ENCODE results near the gene PIK3R2.

PIK3R2 gene

DNA sequence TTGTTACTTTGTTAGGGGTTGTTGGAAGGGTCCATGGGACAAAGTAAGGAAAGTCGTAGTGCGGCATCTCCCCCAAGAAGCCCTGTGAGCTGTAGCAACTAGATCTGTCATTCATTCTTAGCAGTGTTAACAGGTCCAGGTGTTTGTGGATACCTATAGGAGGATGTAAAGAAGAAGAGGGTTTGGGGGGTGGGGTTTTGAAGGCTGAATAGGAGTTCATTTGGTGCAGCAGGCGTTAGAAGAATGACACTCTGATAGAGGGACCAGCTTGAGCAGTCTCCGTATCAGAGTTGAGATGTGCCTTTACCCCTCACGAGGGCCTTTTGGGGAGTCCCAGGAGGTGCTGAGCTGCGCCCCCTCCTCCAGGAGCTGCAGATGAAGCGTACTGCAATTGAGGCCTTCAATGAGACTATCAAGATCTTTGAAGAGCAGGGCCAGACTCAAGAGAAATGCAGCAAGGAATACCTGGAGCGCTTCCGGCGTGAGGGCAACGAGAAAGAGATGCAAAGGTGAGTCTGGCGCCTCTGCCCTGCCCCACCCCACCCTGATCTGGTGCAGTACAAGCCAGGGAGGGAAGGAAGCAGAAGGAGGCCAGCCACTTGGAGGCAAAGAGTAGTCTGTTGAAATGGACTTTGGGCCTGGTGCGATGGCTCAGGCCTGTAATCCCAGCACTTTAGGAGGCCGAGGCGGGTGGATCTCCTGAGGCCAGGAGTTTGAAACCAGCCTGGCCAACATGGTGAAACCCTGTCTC, 13.0 kb downstream of the PIK3R2 start:
- H3K27me3 ChIP-seq (ENCODE audit: low read depth) = no peaks in the 10 kb centered on the region
- H3K4me3 ChIP-seq = no peak overlapping the region
- no peaks in the 10 kb centered on the region for H3K9me3 ChIP-seq
- peaks cover 3% of the 10 kb centered on the region for H3K4me1 ChIP-seq
- H3K36me3 ChIP-seq (replicated peaks) = peaks cover 55% of the 10 kb centered on the region
- DNase-seq (ENCODE audit: low spot score in 2 of 2) = no peak
- in situ Hi-C loops (cut with MboI; ENCODE audit: low sequenced_read_pairs) = no loop called here

DNA sequence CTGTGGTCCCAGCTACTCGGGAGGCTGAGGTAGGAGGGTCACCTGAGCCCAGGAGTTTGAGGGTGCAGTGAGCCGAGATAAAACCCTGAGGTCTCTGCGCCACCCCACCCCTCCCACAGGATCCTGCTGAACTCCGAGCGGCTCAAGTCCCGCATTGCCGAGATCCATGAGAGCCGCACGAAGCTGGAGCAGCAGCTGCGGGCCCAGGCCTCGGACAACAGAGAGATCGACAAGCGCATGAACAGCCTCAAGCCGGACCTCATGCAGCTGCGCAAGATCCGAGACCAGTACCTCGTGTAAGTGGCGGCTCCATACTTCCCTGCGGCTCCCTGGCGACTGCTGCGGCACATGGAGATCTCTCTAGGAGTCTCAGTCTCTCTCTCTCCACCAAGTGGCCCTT, 14.0 kb downstream of the PIK3R2 start:
- H3K4me1 ChIP-seq = no peaks in the 10 kb centered on the region
- in situ Hi-C loops (cut with MboI; ENCODE audit: low sequenced_read_pairs) = no loop called here
- no peak overlapping the region for H3K4me3 ChIP-seq
- DNase-seq (ENCODE audit: low spot score in 2 of 2) = no peak
- H3K9me3 ChIP-seq = no peaks in the 10 kb centered on the region
- H3K27me3 ChIP-seq (ENCODE audit: low read depth) = no peaks in the 10 kb centered on the region
- H3K36me3 ChIP-seq (replicated peaks) = peaks cover 50% of the 10 kb centered on the region

DNA sequence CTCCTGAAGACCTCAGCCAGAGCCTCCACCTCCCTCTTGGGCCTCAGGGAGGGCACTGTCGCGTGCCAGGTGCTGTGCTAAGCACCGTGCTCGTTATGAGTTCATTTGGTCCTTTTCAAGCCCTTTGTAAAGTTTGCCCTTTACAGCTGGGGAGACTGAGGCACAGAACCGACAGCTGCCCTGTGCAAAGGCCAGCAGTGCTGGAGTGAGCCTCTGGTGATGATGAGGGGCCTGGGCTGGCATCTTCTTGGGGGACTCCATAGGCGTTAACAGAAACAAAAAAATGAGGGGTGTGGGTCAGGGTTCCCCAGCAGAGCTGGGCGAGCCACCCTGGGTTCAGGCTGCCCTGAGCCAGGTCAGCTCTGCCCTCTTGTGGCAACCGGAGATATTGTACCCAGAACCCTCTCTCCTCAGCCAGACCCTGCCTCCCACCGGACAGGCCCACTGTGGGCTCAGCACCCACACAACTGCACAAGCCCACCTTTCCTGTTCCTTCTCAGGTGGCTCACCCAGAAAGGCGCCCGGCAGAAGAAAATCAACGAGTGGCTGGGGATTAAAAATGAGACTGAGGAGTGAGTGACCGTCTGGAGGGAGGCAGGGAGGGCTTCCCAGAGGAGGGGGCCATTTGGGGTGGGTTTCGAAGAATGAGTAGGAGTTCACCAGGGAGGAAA, 15.1 kb downstream of the PIK3R2 start:
- Histone ChIP-seq H3K27me3 (ENCODE audit: low read depth) (no peaks in the 10 kb centered on the region), H3K36me3 (replicated peaks) (peaks cover 39% of the 10 kb centered on the region), H3K4me3 (no peak overlapping the region), H3K9me3 (no peaks in the 10 kb centered on the region), H3K4me1 (no peaks in the 10 kb centered on the region)
- in situ Hi-C loops (cut with MboI; ENCODE audit: low sequenced_read_pairs) = no loop called here
- DNase-seq (ENCODE audit: low spot score in 2 of 2) = peak; percentile 42 to 74

DNA sequence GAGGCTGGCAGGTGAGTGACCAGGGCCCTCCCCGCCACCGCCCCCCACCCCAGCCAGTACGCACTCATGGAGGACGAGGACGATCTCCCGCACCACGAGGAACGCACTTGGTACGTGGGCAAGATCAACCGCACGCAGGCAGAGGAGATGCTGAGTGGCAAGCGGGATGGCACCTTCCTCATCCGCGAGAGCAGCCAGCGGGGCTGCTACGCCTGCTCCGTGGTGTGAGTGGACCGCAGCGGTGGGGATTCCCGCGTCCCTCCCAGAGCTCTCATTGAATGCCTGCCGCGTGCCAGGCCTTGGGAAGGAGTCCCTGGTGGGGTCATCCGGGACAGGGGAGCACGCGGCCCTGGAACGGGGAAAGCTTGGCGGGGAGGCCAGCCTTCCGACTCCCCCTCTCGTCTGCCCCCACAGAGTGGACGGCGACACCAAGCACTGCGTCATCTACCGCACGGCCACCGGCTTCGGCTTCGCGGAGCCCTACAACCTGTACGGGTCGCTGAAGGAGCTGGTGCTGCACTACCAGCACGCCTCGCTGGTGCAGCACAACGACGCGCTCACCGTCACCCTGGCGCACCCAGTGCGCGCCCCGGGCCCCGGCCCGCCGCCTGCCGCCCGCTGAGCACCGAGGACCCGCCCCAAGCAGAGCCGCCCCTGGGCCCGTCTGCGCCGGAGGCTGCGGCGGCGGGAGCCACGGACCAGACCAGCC, 15.9 kb downstream of the PIK3R2 start:
- H3K4me3 ChIP-seq = no peak overlapping the region

DNA sequence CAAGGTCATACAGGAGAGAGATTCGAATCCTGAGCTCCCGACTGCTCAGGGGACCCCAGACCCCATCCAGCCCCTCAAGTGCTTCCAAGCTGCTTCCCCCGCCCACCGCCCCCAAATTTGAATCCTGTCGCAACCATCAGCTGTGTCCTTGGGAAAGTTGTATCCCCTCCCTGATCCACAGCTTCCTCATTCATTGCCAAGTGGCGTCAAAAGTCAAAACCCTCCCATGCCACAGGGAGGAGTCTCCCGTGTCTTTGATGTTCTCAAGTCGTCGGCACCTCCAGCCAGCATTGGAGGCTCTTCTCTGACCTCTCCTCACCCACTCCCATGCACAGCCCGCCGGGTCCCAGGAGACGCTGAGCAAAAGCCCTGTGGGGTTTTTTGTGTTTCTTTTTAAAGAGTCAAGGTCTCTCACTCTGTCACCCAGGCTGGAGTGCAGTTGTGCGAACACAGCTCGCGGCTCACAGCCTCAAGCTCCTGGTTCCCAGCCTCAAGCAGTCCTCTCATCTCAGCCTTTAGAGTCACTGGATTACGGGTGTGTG, 17.8 kb downstream of the PIK3R2 start:
- no peaks in the 10 kb centered on the region for H3K27me3 ChIP-seq (ENCODE audit: low read depth)
- in situ Hi-C loops (cut with MboI; ENCODE audit: low sequenced_read_pairs) = no loop called here
- no peak overlapping the region for H3K4me3 ChIP-seq
- H3K4me1 ChIP-seq = peaks cover 9% of the 10 kb centered on the region
- H3K9me3 ChIP-seq = no peaks in the 10 kb centered on the region
- peaks cover 28% of the 10 kb centered on the region for H3K36me3 ChIP-seq (replicated peaks)
- no peak for DNase-seq (ENCODE audit: low spot score in 2 of 2)

More for the DNA sequence above, 15.9 kb downstream of the PIK3R2 start:
- in situ Hi-C loops (cut with MboI; ENCODE audit: low sequenced_read_pairs) = no loop called here
- peaks cover 32% of the 10 kb centered on the region for H3K36me3 ChIP-seq (replicated peaks)
- no peak for DNase-seq (ENCODE audit: low spot score in 2 of 2)
- peaks cover 3% of the 10 kb centered on the region for H3K4me1 ChIP-seq
- H3K9me3 ChIP-seq = no peaks in the 10 kb centered on the region
- H3K27me3 ChIP-seq (ENCODE audit: low read depth) = no peaks in the 10 kb centered on the region

DNA sequence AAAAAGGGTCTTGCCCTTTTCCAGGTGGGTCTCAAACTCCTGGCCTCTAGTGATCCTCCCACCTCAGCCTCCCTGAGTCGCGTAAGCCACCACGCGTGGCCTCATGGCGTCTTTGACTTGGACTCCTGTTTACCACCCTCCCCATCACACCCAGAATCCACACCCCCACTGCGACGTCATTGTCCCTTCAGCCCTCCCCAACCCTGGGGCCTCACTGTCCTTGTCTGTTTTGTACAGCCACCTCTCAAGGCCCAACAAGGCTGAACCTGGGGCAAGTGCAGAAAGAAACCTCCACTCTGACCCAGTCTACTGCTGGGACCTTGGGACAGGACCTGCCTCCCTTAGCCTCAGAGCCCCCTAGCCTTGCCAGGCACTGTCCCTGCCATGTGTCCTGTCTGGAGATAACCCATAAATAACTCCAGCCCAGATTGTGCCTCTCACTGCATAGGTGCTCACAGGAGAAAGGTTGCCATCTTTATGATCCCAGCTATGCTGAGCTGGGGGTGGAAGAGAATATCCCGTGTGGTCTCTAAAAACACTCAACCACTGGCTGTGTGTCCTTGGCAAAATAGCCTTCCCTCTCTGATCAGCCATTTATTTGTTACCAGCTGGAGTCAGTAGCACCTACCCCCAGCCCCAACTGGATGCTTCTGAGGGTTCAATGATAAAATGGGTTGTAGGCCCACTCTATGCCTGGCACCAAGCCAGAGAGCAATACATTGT, 18.8 kb downstream of the PIK3R2 start:
- in situ Hi-C loops (cut with MboI; ENCODE audit: low sequenced_read_pairs) = no loop called here
- H3K4me3 ChIP-seq = no peak overlapping the region

DNA sequence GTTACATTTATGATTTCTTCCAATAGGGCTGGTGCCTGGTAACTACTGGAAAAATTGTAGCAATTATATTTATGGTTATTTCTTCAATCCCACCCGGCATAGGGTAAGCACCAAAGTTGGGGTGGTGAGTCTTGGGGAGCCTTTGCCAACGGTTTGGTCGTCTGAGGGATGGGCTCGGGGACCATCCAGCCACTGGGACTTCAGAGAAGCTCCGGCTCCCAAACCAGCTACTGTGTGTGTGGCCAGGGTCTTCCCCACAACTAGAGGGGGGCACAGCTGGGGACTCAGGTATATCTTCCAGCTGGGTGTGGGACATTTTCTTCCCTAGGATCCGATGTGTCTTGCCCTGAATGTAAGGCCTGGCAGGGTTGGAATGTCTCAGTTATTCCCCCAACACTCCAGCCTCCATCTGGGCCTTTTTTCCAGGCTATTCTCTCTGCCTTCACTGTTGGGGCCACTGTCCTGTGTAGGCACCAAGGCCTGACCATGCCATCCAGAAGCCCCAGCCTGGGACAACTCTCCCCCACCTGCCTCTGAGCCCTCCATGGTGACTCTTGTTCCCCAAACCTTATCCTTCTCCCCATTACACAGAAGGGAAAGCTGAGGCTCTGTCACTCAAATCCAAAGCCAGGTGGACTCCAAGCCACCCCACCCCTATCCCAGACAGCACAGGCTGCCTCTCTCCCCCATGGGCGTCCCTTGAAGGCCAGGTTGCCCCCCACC, 19.5 kb downstream of the PIK3R2 start:
- H3K4me1 ChIP-seq = peaks cover 9% of the 10 kb centered on the region
- no peak overlapping the region for H3K4me3 ChIP-seq
- H3K9me3 ChIP-seq = no peaks in the 10 kb centered on the region
- in situ Hi-C loops (cut with MboI; ENCODE audit: low sequenced_read_pairs) = no loop called here
- no peak for DNase-seq (ENCODE audit: low spot score in 2 of 2)
- H3K36me3 ChIP-seq (replicated peaks) = peaks cover 28% of the 10 kb centered on the region
- no peaks in the 10 kb centered on the region for H3K27me3 ChIP-seq (ENCODE audit: low read depth)

More for the DNA sequence above, 18.8 kb downstream of the PIK3R2 start:
- DNase-seq (ENCODE audit: low spot score in 2 of 2) = no peak
- H3K27me3 ChIP-seq (ENCODE audit: low read depth) = no peaks in the 10 kb centered on the region
- H3K4me1 ChIP-seq = peaks cover 9% of the 10 kb centered on the region
- H3K36me3 ChIP-seq (replicated peaks) = peaks cover 29% of the 10 kb centered on the region
- no peaks in the 10 kb centered on the region for H3K9me3 ChIP-seq

DNA sequence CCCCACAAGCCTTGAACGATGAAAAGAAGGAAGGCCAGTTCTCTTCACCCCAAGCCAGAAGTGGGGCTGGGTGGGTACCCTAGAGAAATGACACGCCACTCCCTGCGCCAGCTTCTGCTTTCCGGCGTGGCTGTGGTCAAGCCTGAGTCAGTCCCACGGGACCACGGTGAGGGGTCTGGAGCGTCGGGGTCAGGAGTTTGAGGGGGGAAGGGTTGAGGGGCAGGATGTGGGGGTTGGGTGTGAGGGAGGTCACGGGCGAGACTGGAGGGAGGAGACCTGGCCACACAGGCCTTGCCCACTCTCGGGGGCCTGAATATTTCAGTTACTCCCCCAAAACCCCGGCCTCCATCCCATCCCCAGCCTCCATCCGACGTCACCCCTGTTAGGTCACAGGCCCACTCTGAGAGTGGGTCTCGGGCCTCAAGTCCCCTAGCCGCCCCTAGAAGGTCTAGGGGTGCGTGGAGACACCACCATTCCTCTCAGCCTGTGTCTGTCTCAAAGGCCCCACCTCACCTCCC, 20.1 kb downstream of the PIK3R2 start:
- Histone ChIP-seq H3K27me3 (ENCODE audit: low read depth) (no peaks in the 10 kb centered on the region), H3K4me3 (no peak overlapping the region; the same call in 1 of the 2 replicates), H3K36me3 (replicated peaks) (peaks cover 23% of the 10 kb centered on the region), H3K4me1 (peaks cover 9% of the 10 kb centered on the region), H3K9me3 (no peaks in the 10 kb centered on the region)
- in situ Hi-C loops (cut with MboI; ENCODE audit: low sequenced_read_pairs) = no loop called here
- no peak for DNase-seq (ENCODE audit: low spot score in 2 of 2)

DNA sequence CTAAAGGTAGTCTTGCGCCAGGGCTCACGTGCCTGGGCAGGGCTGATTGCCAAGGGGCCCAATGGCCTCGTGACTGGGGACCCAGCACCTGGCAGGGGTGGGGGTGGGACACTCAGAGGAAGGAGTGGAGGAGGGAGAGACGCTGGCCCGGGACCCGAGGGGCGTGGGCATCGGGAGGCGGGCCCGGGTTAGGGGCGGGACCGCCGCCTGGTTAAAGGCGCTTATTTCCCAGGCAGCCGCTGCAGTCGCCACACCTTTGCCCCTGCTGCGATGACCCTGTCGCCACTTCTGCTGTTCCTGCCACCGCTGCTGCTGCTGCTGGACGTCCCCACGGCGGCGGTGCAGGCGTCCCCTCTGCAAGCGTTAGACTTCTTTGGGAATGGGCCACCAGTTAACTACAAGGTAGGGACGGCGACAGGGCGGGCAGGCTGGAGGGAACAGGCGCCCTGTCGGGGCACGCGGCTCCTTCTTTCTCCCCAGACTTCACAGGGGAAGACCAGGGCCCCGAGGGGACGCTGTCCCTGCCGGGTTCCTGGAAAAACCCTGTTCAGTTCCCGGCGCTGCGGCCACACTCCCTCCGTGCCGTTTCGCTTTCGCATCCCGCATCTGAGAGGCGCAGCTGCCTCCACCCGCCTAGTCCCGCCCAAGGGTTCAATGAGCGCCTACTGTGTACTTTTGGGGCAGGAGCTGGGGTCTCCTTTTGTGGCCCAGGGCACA, 20.8 kb downstream of the PIK3R2 start, which contains the start of gene IFI30:
Gene IFI30 (plus strand): TSS at position 242 of the 717 bp plus-strand sequence. CDS start 29 bp downstream, at position 271.
- in situ Hi-C loops (cut with MboI; ENCODE audit: low sequenced_read_pairs) = no loop called here
- peak; percentile 71 to 88 for DNase-seq (ENCODE audit: low spot score in 2 of 2)

DNA sequence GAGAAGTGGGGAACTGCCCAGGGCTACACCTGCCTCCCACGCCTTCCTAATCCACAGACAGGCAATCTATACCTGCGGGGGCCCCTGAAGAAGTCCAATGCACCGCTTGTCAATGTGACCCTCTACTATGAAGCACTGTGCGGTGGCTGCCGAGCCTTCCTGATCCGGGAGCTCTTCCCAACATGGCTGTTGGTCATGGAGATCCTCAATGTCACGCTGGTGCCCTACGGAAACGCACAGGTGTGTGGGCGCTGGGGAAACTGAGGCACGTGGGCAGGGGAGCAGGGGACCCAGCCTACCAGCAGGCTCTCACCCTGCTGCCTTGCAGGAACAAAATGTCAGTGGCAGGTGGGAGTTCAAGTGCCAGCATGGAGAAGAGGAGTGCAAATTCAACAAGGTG, 22.0 kb downstream of the PIK3R2 start:
- DNase-seq (ENCODE audit: low spot score in 2 of 2) = no peak
- Histone ChIP-seq H3K4me1 (peaks cover 9% of the 10 kb centered on the region), H3K27me3 (ENCODE audit: low read depth) (no peaks in the 10 kb centered on the region), H3K9me3 (no peaks in the 10 kb centered on the region), H3K36me3 (replicated peaks) (peaks cover 21% of the 10 kb centered on the region), H3K4me3 (peak overlapping the region; percentile 57)
- in situ Hi-C loops (cut with MboI; ENCODE audit: low sequenced_read_pairs) = no loop called here

More for the DNA sequence above, 20.8 kb downstream of the PIK3R2 start, which contains the start of gene IFI30:
- H3K9me3 ChIP-seq = no peaks in the 10 kb centered on the region
- H3K4me1 ChIP-seq = peaks cover 9% of the 10 kb centered on the region
- peaks cover 19% of the 10 kb centered on the region for H3K36me3 ChIP-seq (replicated peaks)
- H3K4me3 ChIP-seq = peak within 1 kb of the TSS; percentile 57
- H3K27me3 ChIP-seq (ENCODE audit: low read depth) = no peaks in the 10 kb centered on the region

- in situ Hi-C loops (cut with MboI; ENCODE audit: low sequenced_read_pairs) = no loop called here
- no peaks in the 10 kb centered on the region for H3K9me3 ChIP-seq
- peaks cover 21% of the 10 kb centered on the region for H3K36me3 ChIP-seq (replicated peaks)
- DNase-seq (ENCODE audit: low spot score in 2 of 2) = no peak
- H3K27me3 ChIP-seq (ENCODE audit: low read depth) = no peaks in the 10 kb centered on the region
- H3K4me3 ChIP-seq = no peak overlapping the region
- H3K4me1 ChIP-seq = peaks cover 9% of the 10 kb centered on the region
Observed at GRCh38 chr19:18176367-18177310, 23.7 kb downstream of the PIK3R2 start.

Data from HAP-1 (cell line).